ENCODE data around the gene RTN4RL2. TPM values are rescaled to one million over a fixed set of nuclear protein-coding genes. Genes with fewer than 3 reads are reported as not detected.

The RTN4RL2 gene
- total RNA-seq, 1 experiment from 2014 or later, result 7.0 TPM

GRCh38 chr11:57424137-57424791 lies 36.1 kb upstream of the RTN4RL2 start:
- DNase-seq, result no peak
- no peak overlapping the region for H3K9ac ChIP-seq (ENCODE audit: extremely low read depth, insufficient read length, low read length)
- H2BK12ac ChIP-seq (ENCODE audit: insufficient read length, low read depth, low read length), result no peak overlapping the region
- no peaks in the 10 kb centered on the region for H3K9me3 ChIP-seq (ENCODE audit: control insufficient read depth, low read depth, low read length)
- H3K4me1 Mint-ChIP-seq, result peaks cover 23 to 32% of the 10 kb centered on the region in 2 experiments
- no peak overlapping the region for H3K18ac ChIP-seq (ENCODE audit: insufficient read length, low read depth, low read length)
- H4K8ac ChIP-seq (replicated peaks; ENCODE audit: insufficient read length, low read depth, low read length), result no peak overlapping the region
- H2BK5ac ChIP-seq (ENCODE audit: insufficient read length, low read length), result no peak overlapping the region
- no peak overlapping the region for H3K27ac ChIP-seq (ENCODE audit: insufficient read length, low read depth, low read length)
- TF ChIP-seq CTCF (conservative IDR thresholded peaks at IDR 0.05), result no peak
- no peaks in the 10 kb centered on the region for H3K9me3 Mint-ChIP-seq
- H3K4me2 ChIP-seq (ENCODE audit: insufficient read depth, insufficient read length, low read length), result no peak overlapping the region
- no peak overlapping the region; a peak in 2 of 5 replicates for H3K4me3 Mint-ChIP-seq
- peaks cover 6% of the 10 kb centered on the region for H3K23me2 ChIP-seq (ENCODE audit: insufficient read length, low read depth, low read length, poor library complexity, severe bottlenecking)
- no peak overlapping the region for H3K14ac ChIP-seq (ENCODE audit: insufficient read depth, low read length)
- H3K27me3 Mint-ChIP-seq (ENCODE audit: low read depth), result peaks cover 34% of the 10 kb centered on the region
- no peak overlapping the region for H2AK5ac ChIP-seq (ENCODE audit: insufficient read length, low read length)
- H3K23ac ChIP-seq (ENCODE audit: insufficient read length, low read depth, low read length), result no peak overlapping the region
- WGBS (ENCODE audit: extremely low coverage, insufficient read length, low lambda C conversion rate), result no CpG with 5 or more reads among the region's 9 CpGs
- H3K36me3 Mint-ChIP-seq (ENCODE audit: insufficient read depth in 1 of 3, low read depth in 3 of 3), result peaks cover 11 to 23% (median 21%) of the 10 kb centered on the region in 3 experiments
- H3K27me3 ChIP-seq (ENCODE audit: insufficient read depth, low read length), result no peaks in the 10 kb centered on the region; the same call in 1 of the 2 replicates
- H4K91ac ChIP-seq (ENCODE audit: insufficient read length, low read depth, low read length), result no peak overlapping the region
- H4K5ac ChIP-seq (ENCODE audit: insufficient read length, low read depth, low read length), result no peak overlapping the region
- H3K79me2 ChIP-seq (ENCODE audit: insufficient read depth, low read length), result no peaks in the 10 kb centered on the region
- no peak overlapping the region for H2BK20ac ChIP-seq (ENCODE audit: low read depth, low read length, poor library complexity, severe bottlenecking)
- no peak overlapping the region for H2BK15ac ChIP-seq (ENCODE audit: low read depth, low read length)
- H2BK120ac ChIP-seq (ENCODE audit: low read depth, low read length, poor library complexity, severe bottlenecking), result no peak overlapping the region
- no peak overlapping the region for H2AFZ ChIP-seq (ENCODE audit: low read length)
- H4K20me1 ChIP-seq (ENCODE audit: control insufficient read depth, insufficient read depth, insufficient read length), result no peaks in the 10 kb centered on the region
- no peak overlapping the region for H3K56ac ChIP-seq (ENCODE audit: insufficient read length, low read depth, low read length)
- no peaks in the 10 kb centered on the region for H3K79me1 ChIP-seq (ENCODE audit: insufficient read depth, low read depth, low read length, poor library complexity, severe bottlenecking)
- H3K27ac Mint-ChIP-seq, result no peak overlapping the region
- H3T11ph ChIP-seq (ENCODE audit: low read length), result no peak overlapping the region
- H3K4ac ChIP-seq (ENCODE audit: low read depth, low read length), result no peak overlapping the region
- H3K4me1 ChIP-seq (ENCODE audit: insufficient read depth, low read length), result peaks cover 2% of the 10 kb centered on the region; the same call in 1 of the 2 replicates
